Liver (tissue), 3 donors: ENCODE data around the gene RALGAPA2.
"Not testable (repeated sequence)": the region's sequence is repeated elsewhere in the genome, so short reads cannot be mapped to it uniquely, and the experiment has no call there.

ENCODE experiments used
- CTCF ChIP-seq: fragments of 150-350 bp; IDR thresholded peaks from 2 replicates; pipeline ENCODE4 v1.5.1; 2017; ENCODE audit warnings: improper control_type of control experiment, low read depth, low read length; ENCODE audit not compliant: missing input control
- GABPA ChIP-seq, 2 donors: IDR thresholded peaks in 1 of 2; conservative IDR thresholded peaks in 1 of 2; 2 replicates each; pipeline ENCODE4 v1.6.1; 2016; ENCODE audit warnings: antibody characterized with exemption in 2 of 2, mild to moderate bottlenecking in 1 of 2, moderate library complexity in 1 of 2
- JUND ChIP-seq, 2 donors: IDR thresholded peaks; 2 replicates each; pipeline ENCODE4 v1.6.1; 2016; ENCODE audit warnings: antibody characterized with exemption in 2 of 2
- RAD21 ChIP-seq, 2 donors: IDR thresholded peaks; 2 replicates each; pipeline ENCODE4 v1.6.1; 2016; ENCODE audit warnings: antibody characterized with exemption in 2 of 2, mild to moderate bottlenecking in 2 of 2
- TAF1 ChIP-seq: conservative IDR thresholded peaks from 2 replicates; pipeline ENCODE4 v1.6.1; 2016; ENCODE audit warnings: antibody characterized with exemption, mild to moderate bottlenecking
- ZBTB33 ChIP-seq: IDR thresholded peaks from 2 replicates; pipeline ENCODE4 v1.6.1; 2016; ENCODE audit warnings: antibody characterized with exemption
- TF ChIP-seq, protein P1 (sequence below): IDR thresholded peaks from 2 replicates; pipeline ENCODE4 v1.6.1; 2016; ENCODE audit warnings: antibody characterized with exemption
- donor health status: healthy.
- donor health status: healthy.

GRCh38 chr20:20543348-20543747 lies 169.1 kb downstream of the RALGAPA2 start:
- TF ChIP-seq CTCF; TAF1; ZBTB33; GABPA (IDR thresholded peaks at IDR 0.05 in 1 of 2, conservative IDR thresholded peaks at IDR 0.05 in 1 of 2); JUND (IDR thresholded peaks at IDR 0.05); RAD21 (IDR thresholded peaks at IDR 0.05): not testable (repeated sequence)
- TF ChIP-seq, protein P1, sequence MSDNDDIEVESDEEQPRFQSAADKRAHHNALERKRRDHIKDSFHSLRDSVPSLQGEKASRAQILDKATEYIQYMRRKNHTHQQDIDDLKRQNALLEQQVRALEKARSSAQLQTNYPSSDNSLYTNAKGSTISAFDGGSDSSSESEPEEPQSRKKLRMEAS: not testable (repeated sequence)
